Measurements from ENCODE around the gene RPSA.

The RPSA gene

GRCh38 chr3:39376959-39377634 is 29.4 kb upstream of the RPSA start:
- no peak for DNase-seq (ENCODE audit: low read depth, low spot score)
- TF ChIP-seq CTCF (IDR thresholded peaks at IDR 0.05; ENCODE audit: low read depth, low read length), result no peak
- no peak overlapping the region for H3K4me3 ChIP-seq (ENCODE audit: low read depth, low read length)
- in situ Hi-C loops (cut with HindIII; ENCODE audit: low sequenced_read_pairs), result no loop called here

GRCh38 chr3:39378088-39378487 is 28.4 kb upstream of the RPSA start:
- no peak overlapping the region for H3K4me3 ChIP-seq (ENCODE audit: low read depth, low read length)
- peak; percentile 15 for DNase-seq (ENCODE audit: low read depth, low spot score)
- peak; percentile 80 for TF ChIP-seq CTCF (IDR thresholded peaks at IDR 0.05; ENCODE audit: low read depth, low read length)
- in situ Hi-C loops (cut with HindIII; ENCODE audit: low sequenced_read_pairs), result no loop called here

GRCh38 chr3:39378957-39379777 is 27.4 kb upstream of the RPSA start:
- no peak for TF ChIP-seq CTCF (IDR thresholded peaks at IDR 0.05; ENCODE audit: low read depth, low read length)
- DNase-seq (ENCODE audit: low read depth, low spot score), result no peak
- H3K4me3 ChIP-seq (ENCODE audit: low read depth, low read length), result no peak overlapping the region
- in situ Hi-C loops (cut with HindIII; ENCODE audit: low sequenced_read_pairs), result no loop called here

GRCh38 chr3:39379778-39380155 is 26.8 kb upstream of the RPSA start:
- no peak for DNase-seq (ENCODE audit: low read depth, low spot score)
- no peak overlapping the region for H3K4me3 ChIP-seq (ENCODE audit: low read depth, low read length)
- no peak for TF ChIP-seq CTCF (IDR thresholded peaks at IDR 0.05; ENCODE audit: low read depth, low read length)
- in situ Hi-C loops (cut with HindIII; ENCODE audit: low sequenced_read_pairs), result no loop called here

GRCh38 chr3:39381432-39381831 is 25.1 kb upstream of the RPSA start:
- TF ChIP-seq CTCF (IDR thresholded peaks at IDR 0.05; ENCODE audit: low read depth, low read length), result no peak
- H3K4me3 ChIP-seq (ENCODE audit: low read depth, low read length), result no peak overlapping the region
- in situ Hi-C loops (cut with HindIII; ENCODE audit: low sequenced_read_pairs), result no loop called here
- DNase-seq (ENCODE audit: low read depth, low spot score), result no peak

GRCh38 chr3:39383045-39383880 is 23.3 kb upstream of the RPSA start, which contains the start of gene SLC25A38:
Gene SLC25A38, plus strand, starts transcription at chr3:39383370. Its CDS starts 355 bp downstream, at chr3:39383725.
- in situ Hi-C loops (cut with HindIII; ENCODE audit: low sequenced_read_pairs), result no loop called here
- peak; percentile 91 for DNase-seq (ENCODE audit: low read depth, low spot score)
- TF ChIP-seq CTCF (IDR thresholded peaks at IDR 0.05; ENCODE audit: low read depth, low read length), result peak; percentile 40
- peak within 1 kb of the TSS; percentile 89 for H3K4me3 ChIP-seq (ENCODE audit: low read depth, low read length)
